Smooth muscle cell (in vitro differentiated cells): ENCODE results near the gene C1S. TPM values are rescaled to one million over a fixed set of nuclear protein-coding genes. Genes with fewer than 3 reads are reported as not detected.
A peak's percentile ranks its signal among the peaks of the same experiment; 100 is the strongest.

Source experiments
- DNase-seq: peaks from one replicate; lab custom pipeline; 2025; ENCODE audit not compliant: unreplicated experiment; lab: John Stamatoyannopoulos, UW
- H2AFZ ChIP-seq: fragments of 200-600 bp; sonication (generic); 2 replicates; pipeline ENCODE4 v1.6.0; 2016; ENCODE audit warnings: antibody characterized with exemption, low read depth, mild to moderate bottlenecking
- H3F3A ChIP-seq: fragments of 200-600 bp; sonication (generic); 2 replicates; pipeline ENCODE4 v1.6.0; 2017; ENCODE audit warnings: antibody characterized with exemption, low read depth
- H3K27ac ChIP-seq: fragments of 200-600 bp; sonication (generic); 2 replicates; pipeline ENCODE4 v1.5.1; 2016; ENCODE audit warnings: low read depth, mild to moderate bottlenecking
- H3K27me3 ChIP-seq: fragments of 200-600 bp; sonication (generic); 2 replicates; pipeline ENCODE4 v1.6.1; 2016; ENCODE audit warnings: low read depth, mild to moderate bottlenecking
- H3K36me3 ChIP-seq: fragments of 200-600 bp; sonication (generic); 2 replicates; pipeline ENCODE4 v1.5.1; 2016; ENCODE audit warnings: low read depth
- H3K4me1 ChIP-seq: fragments of 200-600 bp; sonication (generic); 2 replicates; pipeline ENCODE4 v1.5.1; 2016; ENCODE audit warnings: low read depth
- H3K4me2 ChIP-seq: fragments of 200-600 bp; sonication (generic); 2 replicates; pipeline ENCODE4 v1.6.0; 2016; ENCODE audit warnings: mild to moderate bottlenecking
- H3K4me3 ChIP-seq: fragments of 200-600 bp; sonication (generic); 2 replicates; pipeline ENCODE4 v1.5.1; 2016; ENCODE audit warnings: mild to moderate bottlenecking
- H3K79me2 ChIP-seq: fragments of 200-600 bp; sonication (generic); 2 replicates; pipeline ENCODE4 v1.6.0; 2016; ENCODE audit warnings: low read depth, mild to moderate bottlenecking
- H3K9ac ChIP-seq: fragments of 200-600 bp; sonication (generic); 2 replicates; pipeline ENCODE4 v1.6.0; 2016; ENCODE audit warnings: low read depth
- H3K9me3 ChIP-seq: fragments of 200-600 bp; sonication (generic); replicated peaks from 2 replicates; pipeline ENCODE4 v1.5.1; 2016; ENCODE audit warnings: low read depth
- H4K20me1 ChIP-seq: fragments of 200-600 bp; sonication (generic); 2 replicates; pipeline ENCODE4 v1.6.0; 2016; ENCODE audit warnings: low read depth
- WGBS: methylation state at CpG from one replicate; pipeline ENCODE4 v1.1.7; 2016; ENCODE audit warnings: low lambda C conversion rate; 5-methylcytosine and 5-hydroxymethylcytosine counted together
- polyA plus RNA-seq: library from polyadenylated mRNA; unstranded; fragments of >200 nt; fragmentation: Nextera tagmentation; extraction: Ambion mirVana; gene quantifications from 2 replicates; pipeline ENCODE4 v1.2.1, GENCODE V29; 2016
- total RNA-seq: library from RNA; depleted of rRNA; stranded (reverse); fragments of >200 nt; gene quantifications from 2 replicates; pipeline ENCODE4 v1.2.3, GENCODE V29; 2014
- TF ChIP-seq, protein P1 (sequence below): fragments of 200-600 bp; sonication (generic); IDR thresholded peaks from 2 replicates; pipeline ENCODE4 v1.5.1; 2017; ENCODE audit warnings: borderline replicate concordance, mild to moderate bottlenecking, antibody characterized with exemption; ENCODE audit not compliant: insufficient read depth, poor library complexity, severe bottlenecking

C1S gene
- total and polyA plus RNA-seq, 2 experiments from 2014 or later = 38.5 to 69.2 TPM

DNA sequence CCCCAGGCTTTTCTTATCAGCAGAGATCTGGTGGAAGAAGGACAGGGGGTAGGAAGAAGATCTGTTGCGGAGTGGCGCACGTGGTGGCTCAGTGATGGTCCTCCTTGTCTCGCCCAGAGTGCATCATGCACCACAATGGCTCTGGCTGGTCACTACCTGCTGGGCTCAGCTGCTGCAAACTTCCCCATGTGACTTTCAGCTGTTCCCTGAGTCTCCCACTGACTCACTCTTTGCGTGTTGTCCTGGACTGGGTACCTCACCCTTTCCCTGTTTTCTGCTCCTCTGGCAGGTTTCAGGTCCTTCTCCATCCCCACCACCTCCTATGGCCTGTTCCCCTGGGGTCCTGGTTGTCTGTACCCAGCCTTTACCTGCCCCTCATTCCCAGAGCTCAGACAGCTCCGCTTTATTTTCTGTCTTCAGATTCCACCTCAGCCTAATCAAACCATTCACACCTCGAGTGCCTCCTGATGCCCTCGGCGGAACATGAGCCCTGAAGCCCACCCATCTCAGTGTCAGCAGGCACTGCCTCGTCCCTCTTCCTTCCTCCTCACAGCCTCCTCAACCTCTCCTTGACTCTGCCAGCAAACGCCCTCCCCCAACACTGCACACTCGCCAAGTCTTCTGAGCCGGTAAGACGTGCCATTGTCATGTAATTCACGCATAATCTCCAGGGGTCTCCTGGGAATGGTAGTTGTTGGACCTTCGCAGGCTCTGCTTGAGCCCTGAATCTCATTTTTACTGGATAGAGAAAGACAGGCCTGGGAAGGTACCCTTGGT, 29.9 kb downstream of the C1S start:
- H4K20me1 ChIP-seq = no peaks in the 10 kb centered on the region
- no peaks in the 10 kb centered on the region for H3K4me1 ChIP-seq
- TF ChIP-seq, protein P1, sequence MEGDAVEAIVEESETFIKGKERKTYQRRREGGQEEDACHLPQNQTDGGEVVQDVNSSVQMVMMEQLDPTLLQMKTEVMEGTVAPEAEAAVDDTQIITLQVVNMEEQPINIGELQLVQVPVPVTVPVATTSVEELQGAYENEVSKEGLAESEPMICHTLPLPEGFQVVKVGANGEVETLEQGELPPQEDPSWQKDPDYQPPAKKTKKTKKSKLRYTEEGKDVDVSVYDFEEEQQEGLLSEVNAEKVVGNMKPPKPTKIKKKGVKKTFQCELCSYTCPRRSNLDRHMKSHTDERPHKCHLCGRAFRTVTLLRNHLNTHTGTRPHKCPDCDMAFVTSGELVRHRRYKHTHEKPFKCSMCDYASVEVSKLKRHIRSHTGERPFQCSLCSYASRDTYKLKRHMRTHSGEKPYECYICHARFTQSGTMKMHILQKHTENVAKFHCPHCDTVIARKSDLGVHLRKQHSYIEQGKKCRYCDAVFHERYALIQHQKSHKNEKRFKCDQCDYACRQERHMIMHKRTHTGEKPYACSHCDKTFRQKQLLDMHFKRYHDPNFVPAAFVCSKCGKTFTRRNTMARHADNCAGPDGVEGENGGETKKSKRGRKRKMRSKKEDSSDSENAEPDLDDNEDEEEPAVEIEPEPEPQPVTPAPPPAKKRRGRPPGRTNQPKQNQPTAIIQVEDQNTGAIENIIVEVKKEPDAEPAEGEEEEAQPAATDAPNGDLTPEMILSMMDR = no peak
- no peaks in the 10 kb centered on the region for H3K79me2 ChIP-seq
- H3K9ac ChIP-seq = no peak overlapping the region
- no peaks in the 10 kb centered on the region for H3K27me3 ChIP-seq
- no peaks in the 10 kb centered on the region for H3F3A ChIP-seq
- no peak overlapping the region for H3K4me2 ChIP-seq
- H3K27ac ChIP-seq = no peak overlapping the region
- no peak for DNase-seq
- H3K4me3 ChIP-seq = no peak overlapping the region
- no peaks in the 10 kb centered on the region for H3K9me3 ChIP-seq
- no peaks in the 10 kb centered on the region for H3K36me3 ChIP-seq
- no peak overlapping the region for H2AFZ ChIP-seq
- WGBS = 81% methylated on average over 16 of the region's 16 CpGs

- TF ChIP-seq, protein P1 = no peak
- Histone ChIP-seq H3K27ac (no peak overlapping the region), H2AFZ (no peak overlapping the region), H3K9ac (no peak overlapping the region), H3F3A (no peaks in the 10 kb centered on the region), H3K4me1 (no peaks in the 10 kb centered on the region), H3K79me2 (no peaks in the 10 kb centered on the region), H4K20me1 (no peaks in the 10 kb centered on the region), H3K27me3 (no peaks in the 10 kb centered on the region), H3K4me2 (peak overlapping the region; percentile 82), H3K4me3 (no peak overlapping the region), H3K36me3 (no peaks in the 10 kb centered on the region), H3K9me3 (no peaks in the 10 kb centered on the region)
- DNase-seq = no peak
- WGBS = 98% methylated on average over 7 of the region's 7 CpGs
These were observed 30.7 kb downstream of the C1S start for GRCh38 chr12:7091171-7091570.

DNA sequence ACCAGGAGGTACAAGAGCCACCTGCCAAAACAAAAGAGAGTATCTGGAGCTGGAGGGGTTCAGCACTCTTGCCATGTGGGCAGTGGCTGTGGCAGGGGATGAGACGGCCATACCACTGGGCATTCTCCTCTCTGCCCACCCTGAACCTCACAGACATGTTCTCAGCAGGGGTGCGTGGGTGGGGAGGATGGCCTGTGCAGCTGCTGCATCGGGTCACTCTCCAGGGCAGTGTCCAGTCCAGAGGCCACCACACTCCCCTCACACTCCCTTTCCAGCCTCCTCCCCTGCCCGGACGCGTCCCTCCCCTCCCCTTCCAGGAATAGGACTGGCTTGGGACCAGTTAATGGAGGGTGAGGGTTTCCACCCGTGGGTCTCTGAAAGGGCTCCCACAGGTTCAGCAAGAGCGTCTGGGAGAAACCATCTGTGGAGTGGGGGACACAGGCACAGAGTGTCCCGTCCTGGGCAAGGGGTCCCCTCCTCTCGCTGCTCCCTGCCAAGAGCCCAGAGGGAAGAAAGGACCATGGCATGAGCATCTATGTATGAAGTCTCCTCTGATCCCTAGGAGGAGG, 31.2 kb downstream of the C1S start:
- peak overlapping the region; percentile 10 for H2AFZ ChIP-seq
- H3K27ac ChIP-seq = no peak overlapping the region
- H3K27me3 ChIP-seq = no peaks in the 10 kb centered on the region
- DNase-seq = no peak
- TF ChIP-seq, protein P1 = no peak
- no peak overlapping the region for H3K9ac ChIP-seq
- no peaks in the 10 kb centered on the region for H4K20me1 ChIP-seq
- no peaks in the 10 kb centered on the region for H3K79me2 ChIP-seq
- H3K4me2 ChIP-seq = peak overlapping the region; percentile 82
- no peaks in the 10 kb centered on the region for H3K36me3 ChIP-seq
- peak overlapping the region; percentile 43 for H3K4me3 ChIP-seq
- no peaks in the 10 kb centered on the region for H3F3A ChIP-seq
- 70% methylated on average over 10 of the region's 10 CpGs for WGBS
- no peaks in the 10 kb centered on the region for H3K9me3 ChIP-seq
- no peaks in the 10 kb centered on the region for H3K4me1 ChIP-seq
